NCI-H1048 (cell line): ENCODE measurements around the gene FASN.
"Not testable (repeated sequence)": the region's sequence is repeated elsewhere in the genome, so short reads cannot be mapped to it uniquely, and the experiment has no call there.

ENCODE experiments used
- DNase-seq: peaks from one replicate; lab custom pipeline; 2025; lab: John Stamatoyannopoulos, UW

Gene FASN

GRCh38 chr17:82098169-82098938 lies at the start of gene FASN:
Gene FASN, minus strand, starts transcription at chr17:82098236. Its CDS starts 1,791 bp downstream, at chr17:82096445.
- DNase-seq: peak; percentile 87

- no peak for DNase-seq
These were observed 48.9 kb upstream of the FASN start for GRCh38 chr17:82146663-82147654.

GRCh38 chr17:82145550-82146155 lies 47.6 kb upstream of the FASN start:
- no peak for DNase-seq

GRCh38 chr17:82143333-82143732 lies 45.3 kb upstream of the FASN start:
- no peak for DNase-seq

GRCh38 chr17:82139961-82140360 lies 41.9 kb upstream of the FASN start:
- DNase-seq: not testable (repeated sequence)

GRCh38 chr17:82138511-82138992 lies 40.5 kb upstream of the FASN start:
- DNase-seq: no peak

- DNase-seq: no peak
These were observed 36.1 kb upstream of the FASN start for GRCh38 chr17:82134101-82134500.

GRCh38 chr17:82133166-82133953 lies 35.3 kb upstream of the FASN start:
- DNase-seq: not testable (repeated sequence)

- DNase-seq: no peak
These were observed 31.1 kb upstream of the FASN start for GRCh38 chr17:82129095-82129494.

GRCh38 chr17:82128287-82128686 lies 30.3 kb upstream of the FASN start:
- no peak for DNase-seq

- DNase-seq: no peak
These were observed 29.7 kb upstream of the FASN start for GRCh38 chr17:82127704-82128103.

GRCh38 chr17:82127315-82127595 lies 29.2 kb upstream of the FASN start:
- no peak for DNase-seq

GRCh38 chr17:82126556-82127314 lies 28.7 kb upstream of the FASN start:
- DNase-seq: no peak

GRCh38 chr17:82124101-82124500 lies 26.1 kb upstream of the FASN start:
- DNase-seq: no peak

- DNase-seq: no peak
These were observed 23.9 kb upstream of the FASN start for GRCh38 chr17:82121660-82122629.

GRCh38 chr17:82121246-82121645 lies 23.2 kb upstream of the FASN start:
- DNase-seq: no peak

GRCh38 chr17:82120148-82120547 lies 22.1 kb upstream of the FASN start:
- DNase-seq: no peak

GRCh38 chr17:82118815-82119380 lies 20.9 kb upstream of the FASN start:
- no peak for DNase-seq

- no peak for DNase-seq
These were observed 20.3 kb upstream of the FASN start for GRCh38 chr17:82118168-82118814.
